Loucy (cell line): ENCODE results near the gene PCA3.

ENCODE experiments used
- H2AFZ ChIP-seq: fragments of 200-600 bp; sonication (generic); 2 replicates; pipeline ENCODE4 v1.6.0; 2016; ENCODE audit warnings: antibody characterized with exemption, mild to moderate bottlenecking, low read length, moderate library complexity
- H3F3A ChIP-seq: fragments of 200-600 bp; 2 replicates; pipeline ENCODE4 v1.6.0; 2016; ENCODE audit warnings: antibody characterized with exemption, low read depth, mild to moderate bottlenecking
- H3K27me3 ChIP-seq: fragments of 200-600 bp; sonication (generic); 2 replicates; pipeline ENCODE4 v1.6.1; 2014; ENCODE audit warnings: low read length, mild to moderate bottlenecking; ENCODE audit not compliant: insufficient read depth, poor library complexity, severe bottlenecking
- H3K36me3 ChIP-seq: fragments of 200-600 bp; sonication (generic); 2 replicates; pipeline ENCODE4 v1.6.1; 2016; ENCODE audit warnings: low read length; ENCODE audit not compliant: insufficient read depth
- H3K4me1 ChIP-seq: fragments of 200-600 bp; sonication (generic); 2 replicates; pipeline ENCODE4 v1.5.1; 2014; ENCODE audit warnings: low read length, mild to moderate bottlenecking; ENCODE audit not compliant: insufficient read depth, poor library complexity, severe bottlenecking
- H3K4me2 ChIP-seq: fragments of 200-600 bp; sonication (generic); 2 replicates; pipeline ENCODE4 v1.6.0; 2014; ENCODE audit warnings: antibody characterized with exemption, low read length, low read depth, mild to moderate bottlenecking; ENCODE audit not compliant: poor library complexity, severe bottlenecking
- H3K4me3 ChIP-seq: fragments of 200-600 bp; sonication (generic); 2 replicates; pipeline ENCODE4 v1.5.1; 2014; ENCODE audit warnings: low read length, mild to moderate bottlenecking, mixed read lengths; ENCODE audit not compliant: poor library complexity, severe bottlenecking
- H3K79me2 ChIP-seq: fragments of 200-600 bp; sonication (generic); 2 replicates; pipeline ENCODE4 v1.6.1; 2014; ENCODE audit warnings: low read length; ENCODE audit not compliant: insufficient read depth
- H3K9ac ChIP-seq: fragments of 200-600 bp; sonication (generic); 2 replicates; pipeline ENCODE4 v1.6.0; 2014; ENCODE audit warnings: mild to moderate bottlenecking, low read depth, low read length, moderate library complexity; ENCODE audit not compliant: poor library complexity, severe bottlenecking
- H3K9me2 ChIP-seq: fragments of 200-600 bp; sonication (generic); replicated peaks from 2 replicates; pipeline ENCODE4 v1.6.1; 2016; ENCODE audit warnings: low read depth, low read length, mixed read lengths
- H3K9me3 ChIP-seq: fragments of 200-600 bp; sonication (generic); 2 replicates; pipeline ENCODE4 v1.6.1; 2014; ENCODE audit warnings: mild to moderate bottlenecking, antibody characterized with exemption, low read length, low read depth; ENCODE audit not compliant: insufficient read depth
- H4K20me1 ChIP-seq: fragments of 200-600 bp; sonication (generic); 2 replicates; pipeline ENCODE4 v1.6.0; 2014; ENCODE audit warnings: antibody characterized with exemption, low read length, mild to moderate bottlenecking; ENCODE audit not compliant: insufficient read depth, poor library complexity, severe bottlenecking
- EZH2phosphoT487 ChIP-seq: fragments of 200-600 bp; IDR thresholded peaks from 2 replicates; pipeline ENCODE4 v1.6.1; 2018; ENCODE audit warnings: antibody characterized with exemption, mild to moderate bottlenecking, moderate library complexity, borderline replicate concordance
- TF ChIP-seq, protein P1 (sequence below): fragments of 200-600 bp; sonication (generic); conservative IDR thresholded peaks from 2 replicates; pipeline ENCODE4 v1.5.1; 2014; ENCODE audit warnings: mild to moderate bottlenecking, antibody characterized with exemption, low read length

The PCA3 gene

DNA sequence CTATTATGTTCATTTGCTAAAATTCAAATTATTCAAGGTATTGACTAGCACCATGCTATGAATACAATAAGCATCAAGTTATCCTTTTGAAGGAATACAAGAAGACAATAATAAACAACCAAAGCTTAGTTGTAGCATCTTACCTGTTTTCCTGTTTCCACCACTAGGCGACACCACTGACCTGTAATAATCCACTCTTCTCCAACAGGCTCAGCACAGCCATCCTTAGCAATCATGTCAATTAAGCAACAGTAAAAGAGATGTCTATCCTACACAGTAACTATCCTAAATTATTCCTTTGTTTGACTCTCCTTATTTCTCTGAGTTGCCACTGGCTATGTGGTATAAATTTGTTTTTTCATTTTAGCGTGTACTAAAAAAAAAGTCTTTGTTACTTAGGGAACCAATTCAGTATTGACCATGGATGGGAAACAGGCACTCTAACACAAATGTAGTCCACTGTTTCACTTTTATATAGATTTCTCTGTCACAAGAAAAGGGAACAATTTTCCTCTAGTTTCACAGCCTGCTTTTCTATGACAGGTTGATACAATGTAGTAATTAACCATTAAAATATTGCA lies 46.2 kb downstream of the PCA3 start:
- H3K79me2 ChIP-seq, result no peaks in the 10 kb centered on the region
- H2AFZ ChIP-seq, result no peak overlapping the region
- no peaks in the 10 kb centered on the region for H3K9me3 ChIP-seq
- no peaks in the 10 kb centered on the region for H3K36me3 ChIP-seq
- H4K20me1 ChIP-seq, result no peaks in the 10 kb centered on the region
- no peak overlapping the region for H3K4me3 ChIP-seq
- H3K9ac ChIP-seq, result no peak overlapping the region
- no peaks in the 10 kb centered on the region for H3K4me1 ChIP-seq
- H3K4me2 ChIP-seq, result no peak overlapping the region
- H3K27me3 ChIP-seq, result no peaks in the 10 kb centered on the region
- H3K9me2 ChIP-seq, result no peaks in the 10 kb centered on the region
- no peaks in the 10 kb centered on the region for H3F3A ChIP-seq
- TF ChIP-seq, protein P1, sequence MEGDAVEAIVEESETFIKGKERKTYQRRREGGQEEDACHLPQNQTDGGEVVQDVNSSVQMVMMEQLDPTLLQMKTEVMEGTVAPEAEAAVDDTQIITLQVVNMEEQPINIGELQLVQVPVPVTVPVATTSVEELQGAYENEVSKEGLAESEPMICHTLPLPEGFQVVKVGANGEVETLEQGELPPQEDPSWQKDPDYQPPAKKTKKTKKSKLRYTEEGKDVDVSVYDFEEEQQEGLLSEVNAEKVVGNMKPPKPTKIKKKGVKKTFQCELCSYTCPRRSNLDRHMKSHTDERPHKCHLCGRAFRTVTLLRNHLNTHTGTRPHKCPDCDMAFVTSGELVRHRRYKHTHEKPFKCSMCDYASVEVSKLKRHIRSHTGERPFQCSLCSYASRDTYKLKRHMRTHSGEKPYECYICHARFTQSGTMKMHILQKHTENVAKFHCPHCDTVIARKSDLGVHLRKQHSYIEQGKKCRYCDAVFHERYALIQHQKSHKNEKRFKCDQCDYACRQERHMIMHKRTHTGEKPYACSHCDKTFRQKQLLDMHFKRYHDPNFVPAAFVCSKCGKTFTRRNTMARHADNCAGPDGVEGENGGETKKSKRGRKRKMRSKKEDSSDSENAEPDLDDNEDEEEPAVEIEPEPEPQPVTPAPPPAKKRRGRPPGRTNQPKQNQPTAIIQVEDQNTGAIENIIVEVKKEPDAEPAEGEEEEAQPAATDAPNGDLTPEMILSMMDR, result peak; percentile 96
- no peak for TF ChIP-seq EZH2phosphoT487

- H3K4me3 ChIP-seq, result no peak overlapping the region
- H3K9me2 ChIP-seq, result no peaks in the 10 kb centered on the region
- no peak for TF ChIP-seq EZH2phosphoT487
- TF ChIP-seq, protein P1, result no peak
- H3F3A ChIP-seq, result no peaks in the 10 kb centered on the region
- no peaks in the 10 kb centered on the region for H3K27me3 ChIP-seq
- no peak overlapping the region for H2AFZ ChIP-seq
- H3K4me2 ChIP-seq, result no peak overlapping the region
- H3K79me2 ChIP-seq, result no peaks in the 10 kb centered on the region
- H4K20me1 ChIP-seq, result no peaks in the 10 kb centered on the region
- H3K36me3 ChIP-seq, result no peaks in the 10 kb centered on the region
- H3K4me1 ChIP-seq, result no peaks in the 10 kb centered on the region
- H3K9me3 ChIP-seq, result no peaks in the 10 kb centered on the region
- no peak overlapping the region for H3K9ac ChIP-seq
Measured at GRCh38 chr9:76812591-76812990, 48.4 kb downstream of the PCA3 start.

DNA sequence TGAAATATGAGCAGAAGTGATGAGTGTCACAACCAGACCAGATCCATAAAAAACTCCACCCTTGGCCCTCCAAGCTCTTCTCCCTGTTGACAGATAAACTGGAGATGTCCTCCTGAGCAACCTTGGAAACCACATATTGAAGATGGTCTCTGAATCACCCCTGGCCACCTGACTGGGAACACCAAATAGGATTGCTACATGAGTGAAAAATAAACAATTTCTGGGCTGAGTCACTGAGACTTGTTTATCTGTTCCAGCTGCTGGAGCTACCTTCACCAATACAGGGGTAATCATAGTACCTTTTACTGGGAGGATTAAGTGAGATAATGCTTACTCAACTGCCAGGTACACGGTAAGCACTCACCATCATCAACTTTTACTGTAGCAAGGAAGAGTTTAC lies 53.3 kb downstream of the PCA3 start:
- Histone ChIP-seq H3K9me2 (no peaks in the 10 kb centered on the region), H4K20me1 (no peaks in the 10 kb centered on the region), H3K79me2 (no peaks in the 10 kb centered on the region), H2AFZ (no peak overlapping the region), H3K36me3 (no peaks in the 10 kb centered on the region), H3K4me2 (no peak overlapping the region), H3K4me3 (no peak overlapping the region), H3K9ac (no peak overlapping the region), H3K27me3 (no peaks in the 10 kb centered on the region), H3K9me3 (no peaks in the 10 kb centered on the region), H3F3A (no peaks in the 10 kb centered on the region), H3K4me1 (no peaks in the 10 kb centered on the region)
- TF ChIP-seq, protein P1, result no peak
- TF ChIP-seq EZH2phosphoT487, result no peak
